Right cardiac atrium (tissue), 5 donors: ENCODE data around the gene ZNF335. TPM values are rescaled to one million over a fixed set of nuclear protein-coding genes. Genes with fewer than 3 reads are reported as not detected.

Experiments
- ATAC-seq, 2 donors: fragments of 200-7000 bp; cut with Tn5 transposase; one replicate each; pipeline versions ENCODE4 v1.8.0 to v1.9.1; 2020; ENCODE audit warnings: moderate library complexity in 2 of 2, mild to moderate bottlenecking in 1 of 2
- DNase-seq, 3 donors: peaks; one replicate each; pipeline ENCODE4 v3.0.0-alpha.2; 2020
- H3K27ac ChIP-seq: one replicate; pipeline ENCODE4 v1.5.1; 2013; ENCODE audit warnings: mild to moderate bottlenecking, low read length, control low read depth, moderate library complexity
- H3K27me3 ChIP-seq: one replicate; pipeline ENCODE4 v1.6.1; 2013; ENCODE audit not compliant: control insufficient read depth, insufficient read depth
- H3K4me1 ChIP-seq: one replicate; pipeline ENCODE4 v1.6.1; 2013; ENCODE audit warnings: low read length; ENCODE audit not compliant: control insufficient read depth, insufficient read depth
- H3K4me3 ChIP-seq: one replicate; pipeline ENCODE4 v1.5.1; 2013; ENCODE audit warnings: low read length, control low read depth
- H3K9me3 ChIP-seq: one replicate; pipeline ENCODE4 v1.6.1; 2013; ENCODE audit warnings: low read length; ENCODE audit not compliant: control insufficient read depth
- WGBS: extraction: QIAGEN DNeasy Blood & Tissue Kit; methylation state at CpG from one replicate; pipeline ENCODE4 v1.1.7; 2013; 5-methylcytosine and 5-hydroxymethylcytosine counted together
- intact Hi-C, 4 donors: fragments of 100-400 bp; cut with DNase I; formaldehyde crosslinking; loops; one replicate each; pipeline versions ENCODE4 v1.11.0 to v1.14.0; 2022 to 2023
- polyA plus RNA-seq: library from polyadenylated mRNA; stranded (reverse); fragments of 200-250 nt; gene quantifications from one replicate; pipeline ENCODE4 v1.2.3, GENCODE V29; 2013
- total RNA-seq, 4 donors: library from RNA; stranded (reverse); fragmentation: NEBNext Ultra II Directional; extraction: Animal tissue kit (Norgen Biotek cat#: 25700); gene quantifications; one replicate each; pipeline ENCODE4 v1.2.1, GENCODE V29; 2021
- donor health status: healthy with polysubstance abuse.
- donor health status: DM: no; HTN: yes; CAD: no.
- donor health status: DM: no; HTN: no; CAD: no.
- donor health status: DM: no; HTN: yes; CAD: no; lungs with severe emphysema.
- donor health status: DM: yes; HTN: yes; CAD: no.

ZNF335 gene
- total and polyA plus RNA-seq, 5 donors = 6.4 to 10.1 (median 8.5) TPM

DNA sequence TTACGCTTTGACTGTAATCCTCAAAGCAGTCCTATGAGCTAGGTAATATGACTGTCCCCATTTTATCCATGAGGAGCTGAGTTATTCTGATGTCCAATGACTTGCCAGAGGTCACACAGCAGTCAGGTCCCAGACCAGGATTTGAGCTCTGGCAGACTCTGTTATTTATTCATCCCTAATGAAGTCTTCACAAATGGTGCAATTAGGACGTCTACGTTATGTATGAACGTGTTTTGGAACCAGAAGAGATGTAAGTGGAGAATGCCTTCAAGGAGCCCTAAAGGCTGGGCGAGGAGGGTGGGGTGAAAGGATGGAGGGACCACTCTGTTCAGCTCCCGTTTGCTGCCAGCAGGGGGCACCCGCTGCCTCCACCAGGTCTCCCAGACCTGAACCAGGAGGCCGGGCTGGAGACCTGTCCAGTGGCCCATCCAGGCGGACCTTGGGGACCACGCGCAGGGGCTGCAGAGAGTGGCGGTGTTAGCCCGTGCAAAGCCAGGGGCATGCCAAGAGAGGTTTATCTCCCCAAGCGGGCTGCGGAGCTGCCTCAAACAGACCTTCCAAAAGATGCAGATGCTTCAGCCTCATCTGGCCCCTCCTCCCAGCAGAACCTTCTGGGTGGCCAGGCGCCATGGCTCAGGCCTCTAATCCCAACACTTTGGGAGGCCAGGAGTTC, 15.2 kb upstream of the ZNF335 start:
- Histone ChIP-seq H3K4me1 (no peaks in the 10 kb centered on the region), H3K4me3 (no peak overlapping the region), H3K27me3 (no peaks in the 10 kb centered on the region), H3K27ac (no peak overlapping the region), H3K9me3 (no peaks in the 10 kb centered on the region)
- 9% methylated on average over 16 of the region's 16 CpGs for WGBS
- ATAC-seq (peak; percentile 85 to 91), DNase-seq (peak; percentile 74 to 90 (median 90))
- intact Hi-C loops = no loop called here

DNA sequence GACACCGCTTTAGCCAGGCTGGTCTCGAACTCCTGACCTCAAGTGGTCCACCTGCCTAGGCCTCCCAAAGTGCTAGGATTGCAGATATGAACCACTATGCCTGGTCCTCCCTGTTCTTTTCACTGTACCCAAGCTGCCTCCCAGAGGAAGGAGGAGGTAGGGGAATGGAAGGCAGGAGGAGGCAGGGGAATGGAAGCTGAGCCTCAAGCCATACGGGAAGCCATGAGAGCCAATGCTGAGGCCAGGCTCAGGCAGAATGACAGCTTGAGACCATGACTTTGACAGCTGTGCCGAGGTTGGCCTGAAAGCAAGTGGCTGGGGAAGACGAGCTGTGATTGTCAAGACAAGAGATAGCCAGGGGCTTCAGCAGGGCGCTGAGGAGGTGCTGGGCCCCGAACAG, 13.6 kb upstream of the ZNF335 start:
- no peak for DNase-seq
- Histone ChIP-seq H3K4me3 (no peak overlapping the region), H3K9me3 (no peaks in the 10 kb centered on the region), H3K27ac (no peak overlapping the region), H3K27me3 (no peaks in the 10 kb centered on the region), H3K4me1 (no peaks in the 10 kb centered on the region)
- intact Hi-C loops = no loop called here
- WGBS = 52% methylated on average over 7 of the region's 7 CpGs
- no peak for ATAC-seq

DNA sequence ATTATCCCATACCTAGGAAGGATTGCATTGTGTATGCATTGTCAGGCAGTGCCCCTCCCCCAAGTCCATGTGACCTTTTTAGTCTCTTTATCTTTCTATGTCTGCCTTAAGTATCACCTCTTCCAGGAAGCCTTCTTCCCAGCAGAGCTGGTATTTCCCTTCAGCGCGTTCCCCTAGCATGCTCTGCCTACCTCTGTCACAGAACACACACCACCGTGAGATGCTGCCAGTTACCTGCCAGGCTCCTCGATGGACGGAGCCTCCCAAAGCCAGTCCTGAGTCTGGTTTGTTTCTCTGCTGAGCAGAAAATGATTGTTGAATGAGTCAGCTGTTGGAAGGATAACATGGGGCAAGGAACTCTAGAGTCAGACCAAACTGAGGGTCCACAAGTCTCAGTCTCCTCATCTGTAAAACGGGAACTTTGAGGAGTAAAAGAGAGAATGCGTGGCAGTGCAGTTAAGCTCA, 11.3 kb upstream of the ZNF335 start:
- WGBS = 65% methylated on average over 7 of the region's 7 CpGs
- DNase-seq (no peak), ATAC-seq (no peak)
- Histone ChIP-seq H3K4me3 (no peak overlapping the region), H3K9me3 (no peaks in the 10 kb centered on the region), H3K4me1 (no peaks in the 10 kb centered on the region), H3K27ac (no peak overlapping the region), H3K27me3 (no peaks in the 10 kb centered on the region)
- intact Hi-C loops = no loop called here

DNA sequence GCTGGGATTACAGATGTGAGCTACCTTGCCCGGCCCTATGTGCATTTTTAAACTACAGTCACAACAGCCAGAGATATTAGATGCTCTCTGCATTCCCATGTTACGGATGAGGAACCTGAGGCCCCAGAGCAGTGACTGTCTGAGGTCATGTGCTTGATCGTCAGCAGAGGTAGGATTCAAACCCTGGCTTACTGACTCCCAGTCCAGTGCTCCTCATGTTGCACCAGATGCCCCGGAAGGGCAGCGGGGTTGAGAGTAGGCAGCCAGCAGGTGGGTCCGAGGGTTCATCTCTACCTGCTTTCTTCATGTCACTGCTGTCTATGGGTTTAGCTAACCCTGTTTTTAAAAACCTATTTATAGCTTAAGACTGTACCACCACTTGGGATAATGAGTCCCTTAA, 9.3 kb upstream of the ZNF335 start:
- Histone ChIP-seq H3K4me1 (no peaks in the 10 kb centered on the region), H3K4me3 (no peak overlapping the region), H3K9me3 (no peaks in the 10 kb centered on the region), H3K27ac (no peak overlapping the region), H3K27me3 (no peaks in the 10 kb centered on the region)
- intact Hi-C loops = no loop called here
- ATAC-seq (no peak), DNase-seq (peak in 1 of 3 donors; percentile 7)
- 90% methylated on average over 6 of the region's 6 CpGs for WGBS

DNA sequence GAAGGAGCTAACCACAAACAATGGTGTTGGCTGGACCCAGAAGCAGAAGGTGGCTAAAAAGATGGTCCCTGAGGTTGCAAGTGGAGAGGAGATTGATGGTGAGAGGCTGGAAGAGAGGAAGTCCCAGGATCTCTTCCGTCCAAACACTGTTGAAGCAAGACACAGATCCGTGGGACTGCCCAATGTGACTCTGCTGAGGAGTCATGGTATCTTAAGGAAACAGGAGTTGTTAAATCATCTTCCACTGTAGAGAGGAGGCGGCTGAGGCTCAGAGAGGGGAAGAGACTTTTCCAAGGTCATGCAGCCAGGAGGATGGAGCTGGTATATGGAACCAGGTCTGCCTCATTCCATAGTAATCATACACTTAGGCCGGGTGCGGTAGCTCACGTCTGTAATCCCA, 4.1 kb upstream of the ZNF335 start:
- ATAC-seq = no peak

DNA sequence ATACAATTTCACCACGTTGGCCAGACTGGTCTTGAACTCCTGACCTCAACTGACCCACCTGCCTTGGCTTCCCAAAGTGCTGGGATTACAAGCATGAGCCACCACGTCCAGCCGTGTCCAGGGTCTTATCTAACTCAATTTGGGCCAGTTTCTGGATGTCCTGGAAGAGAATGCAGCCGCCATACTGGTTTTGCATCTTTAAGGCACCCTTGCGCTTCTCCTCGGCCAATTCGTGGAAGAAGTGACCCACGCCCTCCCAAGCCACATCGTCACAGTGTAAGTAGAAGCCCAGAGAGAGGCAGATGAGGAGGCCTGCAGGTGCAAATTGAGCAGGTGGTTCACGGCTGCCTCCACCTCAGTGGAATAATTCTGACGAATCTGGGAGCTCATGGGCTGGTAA, 3.7 kb upstream of the ZNF335 start:
- no peaks in the 10 kb centered on the region for H3K4me1 ChIP-seq
- 84% methylated on average over 11 of the region's 11 CpGs for WGBS
- no peaks in the 10 kb centered on the region for H3K27me3 ChIP-seq
- H3K9me3 ChIP-seq = no peaks in the 10 kb centered on the region
- DNase-seq (no peak), ATAC-seq (no peak)
- intact Hi-C loops = no loop called here
- no peak overlapping the region for H3K27ac ChIP-seq
- no peak overlapping the region for H3K4me3 ChIP-seq

More for the DNA sequence above, 4.1 kb upstream of the ZNF335 start:
- no peak overlapping the region for H3K27ac ChIP-seq
- H3K4me1 ChIP-seq = no peaks in the 10 kb centered on the region
- DNase-seq = no peak
- intact Hi-C loops = no loop called here
- H3K27me3 ChIP-seq = no peaks in the 10 kb centered on the region
- WGBS = 68% methylated on average over 6 of the region's 6 CpGs
- no peak overlapping the region for H3K4me3 ChIP-seq
- no peaks in the 10 kb centered on the region for H3K9me3 ChIP-seq

DNA sequence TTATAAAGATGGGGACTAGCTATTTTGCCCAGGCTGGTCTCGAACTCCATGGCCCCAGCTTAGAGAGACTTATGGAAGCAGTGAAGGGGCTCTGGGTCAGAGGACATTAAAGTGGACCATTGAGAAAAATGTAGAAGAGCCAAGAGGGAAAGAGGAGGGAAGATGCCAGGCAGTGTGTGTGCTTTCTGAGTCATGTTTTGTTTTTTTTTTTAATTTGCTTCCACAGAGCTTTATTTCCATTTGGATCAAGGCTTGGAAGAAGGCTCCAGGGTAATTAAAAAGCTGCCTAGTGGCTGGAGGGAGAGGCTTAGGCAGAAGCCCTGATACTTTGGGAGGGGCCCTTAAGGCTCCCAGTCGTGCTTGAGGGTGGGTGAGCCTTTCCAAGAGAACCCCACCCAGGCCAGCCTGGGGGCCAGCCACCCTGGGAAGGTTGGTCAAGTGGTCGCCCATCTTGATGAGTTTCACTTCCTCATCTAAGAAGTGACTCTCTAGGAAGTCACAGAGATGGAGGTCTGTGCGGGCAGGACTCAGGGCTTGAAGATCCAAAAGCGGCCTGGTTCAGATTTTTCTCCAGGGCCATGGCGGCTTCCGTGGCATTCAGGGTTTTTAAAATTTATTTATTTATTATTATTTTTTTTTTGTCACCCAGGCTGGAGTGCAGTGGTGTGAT, 3.0 kb upstream of the ZNF335 start:
- ATAC-seq = no peak
- WGBS = 78% methylated on average over 7 of the region's 7 CpGs

DNA sequence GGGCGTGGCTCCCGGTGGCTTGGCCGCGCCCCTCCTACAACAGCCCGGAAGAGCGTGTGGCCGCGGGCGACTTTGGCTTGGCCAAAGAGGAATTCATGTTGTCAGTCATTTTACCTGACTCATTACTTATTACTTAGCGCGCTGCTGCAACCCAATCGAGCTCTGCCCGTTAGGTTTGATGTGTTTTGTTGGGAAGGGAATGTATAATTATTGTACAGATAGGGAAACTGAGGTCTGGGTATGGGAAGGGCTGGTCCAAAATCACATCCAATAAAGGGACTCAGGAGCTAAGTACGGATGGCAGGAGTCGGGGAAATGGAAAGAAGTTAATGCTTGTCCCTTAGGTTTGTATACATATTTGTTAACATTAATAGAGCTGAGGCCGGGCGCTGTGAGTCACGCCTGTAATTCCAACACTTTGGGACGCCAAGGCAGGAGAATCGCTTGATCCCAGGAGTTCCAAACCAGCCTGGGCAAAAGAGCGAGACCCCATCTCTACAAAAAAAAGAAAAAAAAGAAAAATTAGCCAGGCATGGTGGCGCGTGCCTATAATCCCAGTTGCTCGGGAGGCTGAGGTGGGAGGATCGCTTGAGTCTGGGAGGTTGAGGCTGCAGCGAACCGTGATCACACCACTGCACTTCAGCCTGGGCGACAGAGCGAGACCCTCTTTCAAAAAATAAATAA, 639 bp upstream of the ZNF335 start:
- ATAC-seq = no peak
- intact Hi-C loops = no loop called here
- no peak for DNase-seq
- Histone ChIP-seq H3K4me1 (no peaks in the 10 kb centered on the region), H3K27me3 (no peaks in the 10 kb centered on the region), H3K27ac (peak overlapping the region; percentile 76), H3K9me3 (no peaks in the 10 kb centered on the region), H3K4me3 (peak overlapping the region; percentile 85)
- 43% methylated on average over 29 of the region's 29 CpGs for WGBS

More for the DNA sequence above, 3.0 kb upstream of the ZNF335 start:
- Histone ChIP-seq H3K27ac (no peak overlapping the region), H3K27me3 (no peaks in the 10 kb centered on the region), H3K4me1 (no peaks in the 10 kb centered on the region), H3K9me3 (no peaks in the 10 kb centered on the region), H3K4me3 (no peak overlapping the region)
- intact Hi-C loops = no loop called here
- no peak for DNase-seq

DNA sequence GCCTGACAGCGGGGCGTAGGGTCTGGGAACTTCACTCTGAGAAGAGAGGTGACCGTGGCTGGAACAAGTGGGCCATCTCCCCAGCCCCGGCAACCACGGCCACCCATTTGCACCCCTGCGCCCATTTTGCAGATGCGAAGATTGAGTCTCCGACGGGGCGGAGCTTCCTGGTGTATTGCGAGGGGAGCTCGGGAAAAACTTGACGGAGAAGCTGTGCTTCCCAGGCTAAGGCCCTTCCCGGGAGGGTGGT, 653 bp downstream of the ZNF335 start:
- DNase-seq (no peak), ATAC-seq (no peak)
- WGBS = 4% methylated on average over 14 of the region's 14 CpGs
- Histone ChIP-seq H3K4me3 (peak overlapping the region; percentile 85), H3K4me1 (no peaks in the 10 kb centered on the region), H3K27me3 (no peaks in the 10 kb centered on the region), H3K27ac (peak overlapping the region; percentile 99), H3K9me3 (no peaks in the 10 kb centered on the region)
- intact Hi-C loops = no loop called here

DNA sequence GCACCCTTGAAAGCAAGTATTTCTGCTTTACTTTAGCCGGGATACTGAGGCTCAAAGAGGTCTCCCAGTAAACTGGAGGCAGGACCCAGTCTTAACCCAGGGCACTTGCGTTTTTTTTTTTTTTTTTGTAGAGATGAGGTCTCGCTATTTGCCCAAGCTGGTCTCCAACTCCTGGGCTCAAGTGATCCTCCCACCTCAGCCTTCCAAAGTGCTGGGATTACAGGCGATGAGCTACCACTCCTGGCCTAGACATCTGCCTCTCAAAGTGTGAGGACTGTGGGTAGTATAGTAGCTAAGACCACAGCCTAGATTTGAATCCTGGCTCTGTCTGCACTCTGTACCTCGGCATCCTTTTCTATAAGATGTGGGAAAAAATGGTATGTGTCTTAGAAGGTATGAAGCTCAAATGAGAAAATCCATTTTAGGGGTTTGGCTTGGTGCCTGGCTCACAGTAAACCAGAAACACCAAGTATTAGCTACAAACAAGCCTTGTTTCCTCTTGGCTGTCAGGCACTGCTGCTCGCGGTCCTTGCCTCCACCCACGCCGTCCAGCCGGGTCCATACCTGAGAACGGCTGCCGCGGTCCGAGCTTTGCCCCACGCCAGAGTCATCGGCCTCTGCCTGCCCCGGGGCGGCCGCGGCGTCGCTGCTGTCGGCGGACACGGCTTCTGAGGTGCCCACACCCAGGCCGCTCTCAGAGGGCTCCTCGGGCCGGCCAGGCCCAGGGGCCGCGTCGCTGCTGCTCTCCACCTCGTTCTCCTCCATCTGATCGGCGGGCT, 1.2 kb downstream of the ZNF335 start:
- peak in 2 of 3 donors; percentile 75 to 77 for DNase-seq
- Histone ChIP-seq H3K27me3 (no peaks in the 10 kb centered on the region), H3K9me3 (no peaks in the 10 kb centered on the region), H3K27ac (peak overlapping the region; percentile 99), H3K4me1 (no peaks in the 10 kb centered on the region), H3K4me3 (peak overlapping the region; percentile 85)
- 11% methylated on average over 34 of the region's 34 CpGs for WGBS
- peak; percentile 3 to 17 for ATAC-seq
- intact Hi-C loops = no loop called here
